GM12892 (cell line): ENCODE data around the gene RAB6B.

ENCODE experiments used
- POLR2A ChIP-seq: IDR thresholded peaks from 2 replicates; pipeline ENCODE4 v1.6.1; 2011; ENCODE audit warnings: low read depth, low read length, control low read depth
- POLR2AphosphoS5 ChIP-seq: IDR thresholded peaks from 2 replicates; pipeline ENCODE4 v1.6.1; 2011; ENCODE audit warnings: low read depth, low read length, control low read depth
- TAF1 ChIP-seq: IDR thresholded peaks from 2 replicates; pipeline ENCODE4 v1.6.1; 2011; ENCODE audit warnings: low read depth, mild to moderate bottlenecking, control low read depth, low read length, borderline replicate concordance

GRCh38 chr3:133869586-133869985 is 26.1 kb downstream of the RAB6B start:
- TF ChIP-seq TAF1 (no peak), POLR2AphosphoS5 (no peak), POLR2A (no peak)
